SU-DHL-6 (cell line): ENCODE measurements around the gene MYH11.
"Not testable (repeated sequence)": the region's sequence is repeated elsewhere in the genome, so short reads cannot be mapped to it uniquely, and the experiment has no call there.

ENCODE experiments used
- H2AFZ ChIP-seq: fragments of 200-600 bp; sonication (generic); 2 replicates; pipeline ENCODE4 v1.6.1; 2014; ENCODE audit warnings: low read depth, mild to moderate bottlenecking, moderate library complexity, mixed read lengths, antibody characterized with exemption, low read length; ENCODE audit not compliant: severe bottlenecking
- H3F3A ChIP-seq: fragments of 200-600 bp; shearing (Covaris generic); 2 replicates; pipeline ENCODE4 v1.6.0; 2016; ENCODE audit warnings: antibody characterized with exemption, mild to moderate bottlenecking; ENCODE audit not compliant: insufficient read depth
- H3K27ac ChIP-seq: fragments of 200-600 bp; sonication (generic); 2 replicates; pipeline ENCODE4 v1.5.1; 2016; ENCODE audit warnings: low read depth, mild to moderate bottlenecking, low read length, moderate library complexity, mixed read lengths
- H3K27me3 ChIP-seq: fragments of 200-600 bp; sonication (generic), shearing (Covaris generic); 2 replicates; pipeline ENCODE4 v1.6.0; 2014; ENCODE audit warnings: mild to moderate bottlenecking, low read length
- H3K36me3 ChIP-seq: fragments of 200-600 bp; sonication (generic); 2 replicates; pipeline ENCODE4 v1.6.1; 2014; ENCODE audit warnings: mild to moderate bottlenecking, low read length, mixed read lengths
- H3K4me2 ChIP-seq: fragments of 300-600, 200-600 bp; shearing (Covaris generic), sonication (generic); 2 replicates; pipeline ENCODE4 v1.6.0; 2014; ENCODE audit warnings: low read length, low read depth, mild to moderate bottlenecking; ENCODE audit not compliant: poor library complexity, severe bottlenecking
- H3K4me3 ChIP-seq: fragments of 200-600 bp; sonication (generic); 2 replicates; pipeline ENCODE4 v1.5.1; 2014; ENCODE audit warnings: antibody characterized with exemption, low read length, mild to moderate bottlenecking, mixed read lengths; ENCODE audit not compliant: insufficient read depth, poor library complexity, severe bottlenecking
- H3K79me2 ChIP-seq: fragments of 200-600 bp; sonication (generic); 2 replicates; pipeline ENCODE4 v1.6.1; 2014; ENCODE audit warnings: mild to moderate bottlenecking, low read length, moderate library complexity; ENCODE audit not compliant: insufficient read depth
- H3K9ac ChIP-seq: fragments of 200-600 bp; sonication (generic); 2 replicates; pipeline ENCODE4 v1.7.0; 2014; ENCODE audit warnings: mild to moderate bottlenecking, low read length
- H3K9me2 ChIP-seq: fragments of 200-600 bp; sonication (generic); replicated peaks from 2 replicates; pipeline ENCODE4 v1.6.1; 2014; ENCODE audit warnings: low read length; ENCODE audit not compliant: insufficient read depth
- H3K9me3 ChIP-seq: fragments of 200-600 bp; sonication (generic); 2 replicates; pipeline ENCODE4 v1.6.1; 2014; ENCODE audit warnings: low read length, mixed read lengths; ENCODE audit not compliant: insufficient read depth
- H4K20me1 ChIP-seq: fragments of 200-600 bp; sonication (generic); 2 replicates; pipeline ENCODE4 v1.6.1; 2014; ENCODE audit warnings: low read depth, mild to moderate bottlenecking, antibody characterized with exemption, low read length, moderate library complexity, mixed read lengths
- CTCF ChIP-seq: fragments of 200-600 bp; sonication (generic); IDR thresholded peaks from one replicate; pipeline ENCODE4 v1.5.1; 2017; ENCODE audit warnings: antibody characterized with exemption, mild to moderate bottlenecking, low read length, moderate library complexity; ENCODE audit not compliant: insufficient read depth, poor library complexity, severe bottlenecking
- EZH2phosphoT487 ChIP-seq: fragments of 200-600 bp; sonication (generic), shearing (Covaris generic); conservative IDR thresholded peaks from 2 replicates; pipeline ENCODE4 v1.6.1; 2018; ENCODE audit warnings: mild to moderate bottlenecking, antibody characterized with exemption, low read length, moderate library complexity, mixed read lengths

MYH11 gene

GRCh38 chr16:15810411-15810810, 46.4 kb downstream of the MYH11 start:
- no peaks in the 10 kb centered on the region for H3F3A ChIP-seq
- no peak overlapping the region for H3K27ac ChIP-seq
- TF ChIP-seq CTCF (no peak), EZH2phosphoT487 (no peak)
- H3K27me3 ChIP-seq: no peaks in the 10 kb centered on the region
- H3K36me3 ChIP-seq: peaks cover 3% of the 10 kb centered on the region; the same call in 1 of the 2 replicates
- no peak overlapping the region for H3K4me3 ChIP-seq
- H3K9ac ChIP-seq: no peak overlapping the region
- H4K20me1 ChIP-seq: no peaks in the 10 kb centered on the region
- no peak overlapping the region for H2AFZ ChIP-seq
- no peak overlapping the region for H3K4me2 ChIP-seq
- H3K9me3 ChIP-seq: peaks cover 1% of the 10 kb centered on the region; the same call in 1 of the 2 replicates
- no peaks in the 10 kb centered on the region for H3K79me2 ChIP-seq
- no peaks in the 10 kb centered on the region for H3K9me2 ChIP-seq

GRCh38 chr16:15809297-15809696, 47.5 kb downstream of the MYH11 start:
- H3K79me2 ChIP-seq, H4K20me1 ChIP-seq, H3K9me3 ChIP-seq, H3F3A ChIP-seq, H3K27me3 ChIP-seq, H3K4me3 ChIP-seq, H2AFZ ChIP-seq, H3K4me2 ChIP-seq, H3K36me3 ChIP-seq, H3K9me2 ChIP-seq, H3K9ac ChIP-seq, H3K27ac ChIP-seq: not testable (repeated sequence)

- Histone ChIP-seq H3K79me2 (no peaks in the 10 kb centered on the region), H3K27me3 (no peaks in the 10 kb centered on the region), H2AFZ (no peak overlapping the region), H3K36me3 (no peaks in the 10 kb centered on the region), H3K27ac (no peak overlapping the region), H3K9me3 (no peaks in the 10 kb centered on the region), H3K9ac (no peak overlapping the region), H3K4me3 (no peak overlapping the region), H3K9me2 (no peaks in the 10 kb centered on the region), H3K4me2 (no peak overlapping the region), H4K20me1 (no peaks in the 10 kb centered on the region), H3F3A (no peaks in the 10 kb centered on the region)
- TF ChIP-seq EZH2phosphoT487 (no peak), CTCF (no peak)
These were observed 48.8 kb downstream of the MYH11 start for GRCh38 chr16:15808071-15808470.

- Histone ChIP-seq H3F3A (no peaks in the 10 kb centered on the region), H3K9me3 (no peaks in the 10 kb centered on the region), H4K20me1 (no peaks in the 10 kb centered on the region), H3K9me2 (no peaks in the 10 kb centered on the region), H3K9ac (no peak overlapping the region), H3K27me3 (no peaks in the 10 kb centered on the region), H2AFZ (no peak overlapping the region), H3K79me2 (no peaks in the 10 kb centered on the region), H3K36me3 (no peaks in the 10 kb centered on the region), H3K4me2 (no peak overlapping the region), H3K27ac (no peak overlapping the region), H3K4me3 (no peak overlapping the region)
- no peak for TF ChIP-seq CTCF
These were observed 49.2 kb downstream of the MYH11 start for GRCh38 chr16:15807603-15808009.
